GM12874 (cell line): ENCODE results near the gene YTHDF2.

Experiments
- TF ChIP-seq, protein P1 (sequence below): IDR thresholded peaks from 2 replicates; pipeline ENCODE4 v1.5.1; 2011; ENCODE audit warnings: low read depth, mild to moderate bottlenecking, control low read depth, low read length, moderate library complexity; ENCODE audit not compliant: insufficient read depth

The YTHDF2 gene

DNA sequence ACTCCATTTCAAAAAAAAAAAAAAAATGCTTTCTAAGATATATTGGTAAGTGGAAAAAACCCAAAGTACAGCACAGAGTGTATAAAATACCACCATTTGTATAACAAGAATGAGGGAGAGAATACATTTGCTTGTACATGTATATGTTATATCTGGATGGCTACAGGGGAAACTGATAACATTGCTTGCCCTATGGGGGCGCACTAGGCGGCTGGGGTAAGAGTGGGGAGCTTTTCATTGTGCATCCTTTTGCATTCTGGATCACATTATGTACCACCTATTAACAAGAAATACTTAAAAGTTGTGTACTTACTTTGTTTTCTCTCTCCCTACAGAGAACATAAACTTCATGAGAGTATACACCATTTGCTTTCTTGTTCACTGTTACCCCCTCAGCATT lies 46.6 kb downstream of the YTHDF2 start:
- TF ChIP-seq, protein P1, sequence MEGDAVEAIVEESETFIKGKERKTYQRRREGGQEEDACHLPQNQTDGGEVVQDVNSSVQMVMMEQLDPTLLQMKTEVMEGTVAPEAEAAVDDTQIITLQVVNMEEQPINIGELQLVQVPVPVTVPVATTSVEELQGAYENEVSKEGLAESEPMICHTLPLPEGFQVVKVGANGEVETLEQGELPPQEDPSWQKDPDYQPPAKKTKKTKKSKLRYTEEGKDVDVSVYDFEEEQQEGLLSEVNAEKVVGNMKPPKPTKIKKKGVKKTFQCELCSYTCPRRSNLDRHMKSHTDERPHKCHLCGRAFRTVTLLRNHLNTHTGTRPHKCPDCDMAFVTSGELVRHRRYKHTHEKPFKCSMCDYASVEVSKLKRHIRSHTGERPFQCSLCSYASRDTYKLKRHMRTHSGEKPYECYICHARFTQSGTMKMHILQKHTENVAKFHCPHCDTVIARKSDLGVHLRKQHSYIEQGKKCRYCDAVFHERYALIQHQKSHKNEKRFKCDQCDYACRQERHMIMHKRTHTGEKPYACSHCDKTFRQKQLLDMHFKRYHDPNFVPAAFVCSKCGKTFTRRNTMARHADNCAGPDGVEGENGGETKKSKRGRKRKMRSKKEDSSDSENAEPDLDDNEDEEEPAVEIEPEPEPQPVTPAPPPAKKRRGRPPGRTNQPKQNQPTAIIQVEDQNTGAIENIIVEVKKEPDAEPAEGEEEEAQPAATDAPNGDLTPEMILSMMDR: no peak

DNA sequence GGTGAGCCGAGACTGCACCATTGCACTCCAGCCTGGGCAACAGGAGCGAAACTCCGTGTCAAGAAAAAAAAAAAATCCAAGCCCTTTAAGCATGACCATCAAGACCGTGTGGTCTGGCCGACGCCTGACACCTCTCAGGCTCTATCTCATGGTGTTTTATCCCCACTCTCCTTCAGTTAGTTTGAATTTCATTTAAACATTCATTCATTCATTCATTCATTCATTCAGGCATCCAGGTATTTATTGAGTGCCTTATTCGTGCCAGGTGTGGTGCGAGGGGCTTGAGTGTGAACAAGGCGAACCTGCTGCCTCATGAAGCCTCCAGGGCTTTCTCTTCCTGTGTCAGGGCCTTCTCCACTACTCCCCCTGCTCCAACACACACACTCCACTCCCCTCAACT lies 52.7 kb downstream of the YTHDF2 start:
- TF ChIP-seq, protein P1: no peak

DNA sequence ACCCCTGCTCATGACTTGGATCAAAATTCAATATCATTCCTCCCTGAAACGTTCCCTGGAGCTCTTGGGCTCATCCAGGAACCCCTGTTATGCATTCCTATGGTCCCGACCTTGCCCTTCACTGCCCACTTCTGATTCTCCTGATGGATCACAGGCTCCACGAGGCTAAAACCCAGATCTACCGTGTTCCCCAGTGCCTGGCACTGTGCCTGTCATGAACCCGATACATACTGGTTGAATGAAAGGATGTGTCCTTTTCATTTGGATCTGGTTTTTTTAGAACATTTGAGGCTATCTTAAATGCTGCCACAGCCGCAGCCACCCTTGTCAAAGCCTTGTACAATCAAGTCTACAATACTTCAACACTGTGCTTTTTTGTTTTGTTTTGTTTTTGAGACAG lies 53.1 kb downstream of the YTHDF2 start:
- TF ChIP-seq, protein P1: no peak

DNA sequence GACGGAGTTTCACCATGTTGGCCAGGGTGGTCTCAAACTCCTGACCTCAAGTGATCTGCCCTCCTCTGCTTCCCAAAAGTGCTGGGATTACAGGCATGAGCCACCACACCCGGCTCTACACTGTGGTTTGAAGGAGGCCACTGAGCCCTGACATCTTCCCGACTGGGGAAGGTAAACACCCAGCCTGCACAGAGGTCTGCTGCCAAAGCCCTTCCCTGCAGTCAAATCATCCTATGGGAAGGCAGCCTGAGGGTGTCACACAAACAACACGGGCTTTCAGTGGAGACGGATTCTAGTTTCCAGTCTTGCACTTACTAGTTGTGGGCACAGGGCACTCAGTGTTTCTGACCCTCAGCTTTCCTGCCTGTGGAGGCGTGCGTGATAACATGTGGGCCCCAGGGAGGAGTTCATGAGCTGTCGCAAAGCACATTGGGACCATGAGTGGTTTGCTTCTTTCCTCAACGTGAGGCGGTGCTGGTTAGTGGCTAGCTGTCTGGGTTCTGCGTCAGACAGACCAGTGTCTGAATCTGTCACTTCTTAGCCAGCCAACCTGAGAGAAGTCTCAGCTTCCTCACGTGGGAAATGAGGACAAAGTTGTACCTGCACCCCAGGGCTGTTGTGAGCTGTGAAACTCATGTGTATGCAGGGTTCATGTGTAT lies 53.8 kb downstream of the YTHDF2 start:
- TF ChIP-seq, protein P1: no peak

DNA sequence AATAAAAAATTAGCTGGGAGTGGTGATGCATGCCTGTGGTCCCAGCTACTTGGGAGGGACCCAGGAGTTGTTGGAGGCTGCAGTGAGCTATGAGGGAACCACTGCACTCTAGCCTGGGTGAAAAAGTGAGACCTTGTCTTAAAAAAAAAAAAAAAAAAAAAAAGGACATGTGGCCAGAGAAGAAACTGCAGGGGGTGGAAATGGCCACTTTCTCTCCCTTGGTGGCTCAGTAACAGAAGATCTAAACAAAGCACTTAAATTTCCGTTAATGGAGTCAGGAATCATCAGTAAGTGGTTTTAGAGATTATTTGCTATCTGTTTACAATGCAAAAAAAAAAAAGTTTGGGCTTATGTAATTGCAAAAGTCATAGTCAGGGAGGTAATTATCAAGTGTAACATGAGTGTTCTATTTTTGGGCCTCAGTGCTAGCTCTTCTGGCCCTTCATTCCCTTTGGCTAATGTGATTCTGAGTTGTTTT lies 55.9 kb downstream of the YTHDF2 start:
- TF ChIP-seq, protein P1: no peak

DNA sequence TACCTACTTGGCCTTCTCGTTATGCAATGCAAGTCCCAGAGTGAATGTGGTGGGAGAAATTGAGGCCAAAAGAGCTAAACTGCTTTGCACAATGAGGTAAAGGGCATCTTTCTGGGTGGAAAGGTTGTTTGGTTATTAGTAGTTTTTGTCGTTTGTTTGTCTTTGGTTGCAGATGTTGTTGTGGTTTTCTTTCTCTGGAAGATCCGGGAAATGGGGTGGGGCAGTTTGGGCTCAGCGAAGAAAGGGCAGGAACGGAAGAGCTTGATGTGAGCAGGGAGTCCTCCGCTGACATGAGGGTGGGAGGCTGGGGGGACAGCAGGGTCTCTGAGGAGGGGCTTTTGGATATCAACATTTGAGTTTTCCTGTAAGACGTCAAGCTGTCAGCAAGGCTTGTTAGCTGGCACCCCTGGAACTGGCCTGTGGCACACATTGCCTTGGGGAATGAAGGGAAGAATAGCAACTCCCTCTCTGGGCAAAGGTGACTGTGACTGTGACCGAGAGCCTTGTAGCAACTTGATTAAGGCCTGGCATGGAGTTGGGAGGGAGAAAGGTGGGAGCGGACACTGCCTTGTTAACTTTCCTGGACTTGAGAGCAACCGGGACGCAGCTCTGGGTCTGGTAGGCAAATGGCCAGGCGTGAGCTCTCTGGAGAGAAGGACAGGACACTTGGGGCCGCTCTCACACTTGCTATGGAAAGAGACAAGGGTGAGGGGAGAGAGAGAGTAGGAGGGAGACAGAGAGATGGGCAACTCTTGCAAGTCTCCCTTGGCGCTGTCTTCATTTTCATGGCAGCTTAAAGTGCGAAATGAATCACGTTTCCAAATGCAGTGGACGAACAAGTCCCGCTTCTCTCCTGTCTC lies 59.8 kb downstream of the YTHDF2 start:
- TF ChIP-seq, protein P1: no peak

DNA sequence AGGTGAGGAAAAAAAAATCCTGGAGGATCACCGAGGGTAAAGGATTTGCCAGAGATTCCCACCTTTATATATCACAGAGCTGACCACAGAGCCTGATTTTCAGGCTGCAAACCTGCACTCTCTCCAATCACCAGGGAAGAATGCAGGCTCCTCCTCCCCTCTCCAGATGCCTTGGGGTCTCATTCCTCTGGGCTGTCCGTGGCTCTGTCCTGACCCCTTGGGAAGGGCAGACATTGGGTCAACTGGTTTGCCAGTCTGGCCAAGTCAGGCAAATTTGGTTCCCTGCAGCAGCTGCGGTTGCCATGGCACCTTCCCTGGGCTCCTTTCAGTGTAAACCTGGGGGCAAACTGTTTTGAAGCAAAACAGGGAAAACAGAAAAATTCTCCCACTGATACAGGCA lies 63.6 kb downstream of the YTHDF2 start:
- TF ChIP-seq, protein P1: no peak
